ENCODE data around the gene KCNIP4. TPM values are rescaled to one million over a fixed set of nuclear protein-coding genes. Genes with fewer than 3 reads are reported as not detected.

The KCNIP4 gene
- total and polyA plus RNA-seq, 10 of the 15 experiments (the other 5 are each of a cell fraction or from before 2014, with no cell fraction given): 0.03 to 0.23 (median 0.13) TPM; not detected in 7

GRCh38 chr4:21535898-21536297, 412.7 kb downstream of the KCNIP4 start:
- Histone ChIP-seq H3K27me3 (replicated peaks in 1 of 2; ENCODE audit: control insufficient read depth in 2 of 2, insufficient read depth in 2 of 2, low read length in 1 of 2) (no peaks in the 10 kb centered on the region), H3K4me1 (ENCODE audit: control insufficient read depth, insufficient read depth, low read length) (no peaks in the 10 kb centered on the region), H4K20me1 (ENCODE audit: control insufficient read depth, insufficient read depth) (no peaks in the 10 kb centered on the region), H3K27ac (ENCODE audit: control insufficient read depth, insufficient read depth) (no peak overlapping the region), H3K4me3 (no peak overlapping the region), H3K9me3 (replicated peaks; ENCODE audit: control insufficient read depth, insufficient read depth, low read length) (no peaks in the 10 kb centered on the region), H3K4me2 (ENCODE audit: control insufficient read depth, insufficient read depth) (no peak overlapping the region), H3K36me3 (ENCODE audit: control insufficient read depth in 2 of 2, insufficient read depth in 2 of 2, low read length in 1 of 2) (no peaks in the 10 kb centered on the region), H3K9ac (ENCODE audit: control insufficient read depth, insufficient read depth, low read length) (no peak overlapping the region), H2AFZ (ENCODE audit: control insufficient read depth, low read depth, low read length) (no peak overlapping the region), H3K79me2 (ENCODE audit: control insufficient read depth, insufficient read depth, low read length) (no peaks in the 10 kb centered on the region)
- RAD21 ChIA-PET (ENCODE audit: unreplicated experiment): no interaction called here
- no TSS peak for BruUV-seq (replicated peaks)
- WGBS (ENCODE audit: insufficient coverage, insufficient replicate concordance, low lambda C conversion rate, missing lambda C conversion rate): 2% methylated on average over 3 of the region's 3 CpGs
- FAIRE-seq (no peak), DNase-seq (ENCODE audit: low read depth, low spot score) (no peak), ATAC-seq (no peak)
- CTCF ChIA-PET: no interaction called here
- SMC1A ChIA-PET (ENCODE audit: uncharacterized antibody, unreplicated experiment): no interaction called here
- intact Hi-C loops (cut with micrococcal nuclease; ENCODE audit: unreplicated experiment): no loop called here
- POLR2A ChIA-PET: no interaction called here
- in situ Hi-C loops (cut with MboI): no loop called here
- TF ChIP-seq CBX5 (IDR thresholded peaks at IDR 0.05; ENCODE audit: low read depth): no peak
- no peak for TF ChIP-seq EED (IDR thresholded peaks at IDR 0.05; ENCODE audit: low read depth)
- no peak for TF ChIP-seq JUND (IDR thresholded peaks at IDR 0.05; ENCODE audit: low read depth, low read length)
- no peak for TF ChIP-seq ATF3 (IDR thresholded peaks at IDR 0.05; ENCODE audit: borderline replicate concordance, extremely low read depth, low read depth, low read length)
- TF ChIP-seq E4F1 (IDR thresholded peaks at IDR 0.05; ENCODE audit: borderline replicate concordance, partially characterized antibody): no peak
- no peak for TF ChIP-seq JUNB (IDR thresholded peaks at IDR 0.05)
- TF ChIP-seq KDM1A (IDR thresholded peaks at IDR 0.05; ENCODE audit: borderline replicate concordance): no peak
- no peak for TF ChIP-seq RAD51 (IDR thresholded peaks at IDR 0.05)
- TF ChIP-seq FOXM1 (IDR thresholded peaks at IDR 0.05; ENCODE audit: low read depth, low read length): no peak
- no peak for TF ChIP-seq SMARCA5 (IDR thresholded peaks at IDR 0.05)
- no peak for TF ChIP-seq ZBTB40 (IDR thresholded peaks at IDR 0.05; ENCODE audit: borderline replicate concordance)
- TF ChIP-seq RUNX3 (IDR thresholded peaks at IDR 0.05; ENCODE audit: low read length): no peak
- no peak for TF ChIP-seq MYC (IDR thresholded peaks at IDR 0.05; ENCODE audit: insufficient read depth, insufficient read length, insufficient replicate concordance, low read length, severe bottlenecking)
- no peak for TF ChIP-seq ZNF274 (IDR thresholded peaks at IDR 0.05; ENCODE audit: insufficient read depth, insufficient read length)

All from GM12878 (cell line).